Parathyroid adenoma (tissue), 2 donors: Measurements from ENCODE around the gene TMEM139.
"Not testable (repeated sequence)": the region's sequence is repeated elsewhere in the genome, so short reads cannot be mapped to it uniquely, and the experiment has no call there.

Experiments used
- H2AFZ ChIP-seq: fragments of 300-600 bp; sonication (generic); one replicate; pipeline ENCODE4 v1.7.0; 2017; ENCODE audit warnings: antibody characterized with exemption, mild to moderate bottlenecking
- H3K27ac ChIP-seq: fragments of 300-600 bp; sonication (generic); one replicate; pipeline ENCODE4 v1.7.0; 2017
- H3K27me3 ChIP-seq: fragments of 300-600 bp; sonication (generic); one replicate; pipeline ENCODE4 v1.7.0; 2017; ENCODE audit warnings: low read length; ENCODE audit not compliant: control insufficient read depth, insufficient read depth
- H3K36me3 ChIP-seq: fragments of 300-600 bp; sonication (generic); one replicate; pipeline ENCODE4 v1.7.0; 2017; ENCODE audit warnings: low read length; ENCODE audit not compliant: control insufficient read depth, insufficient read depth
- H3K4me1 ChIP-seq: fragments of 300-600 bp; sonication (generic); one replicate; pipeline ENCODE4 v1.7.0; 2017; ENCODE audit warnings: control low read depth
- H3K4me2 ChIP-seq: fragments of 300-600 bp; sonication (generic); one replicate; pipeline ENCODE4 v1.7.0; 2017; ENCODE audit warnings: low read length
- H3K4me3 ChIP-seq: fragments of 300-600 bp; sonication (generic); one replicate; pipeline ENCODE4 v1.7.0; 2017; ENCODE audit warnings: low read depth, low read length
- H3K79me2 ChIP-seq: fragments of 300-600 bp; sonication (generic); one replicate; pipeline ENCODE4 v1.7.0; 2017; ENCODE audit warnings: control low read depth
- H3K9ac ChIP-seq: fragments of 300-600 bp; sonication (generic); one replicate; pipeline ENCODE4 v1.7.0; 2017; ENCODE audit warnings: mild to moderate bottlenecking
- H3K9me3 ChIP-seq: fragments of 300-600 bp; sonication (generic); one replicate; pipeline ENCODE4 v1.7.0; 2017; ENCODE audit warnings: low read length; ENCODE audit not compliant: control insufficient read depth
- CTCF ChIP-seq: fragments of 300-600 bp; sonication (generic); IDR thresholded peaks from one replicate; pipeline ENCODE4 v1.7.0; 2017; ENCODE audit warnings: antibody characterized with exemption, mild to moderate bottlenecking
- donor health status: primary hyperparathyroidism.

The TMEM139 gene

GRCh38 chr7:143261901-143262300, 22.9 kb upstream of the TMEM139 start:
- no peak overlapping the region for H2AFZ ChIP-seq
- H3K4me1 ChIP-seq: no peaks in the 10 kb centered on the region
- H3K9ac ChIP-seq: no peak overlapping the region
- H3K27ac ChIP-seq: no peak overlapping the region
- H3K36me3 ChIP-seq: no peaks in the 10 kb centered on the region
- no peak overlapping the region for H3K4me2 ChIP-seq
- no peak for TF ChIP-seq CTCF
- H3K4me3 ChIP-seq: no peak overlapping the region
- H3K27me3 ChIP-seq: no peaks in the 10 kb centered on the region
- no peaks in the 10 kb centered on the region for H3K9me3 ChIP-seq
- no peaks in the 10 kb centered on the region for H3K79me2 ChIP-seq

- no peaks in the 10 kb centered on the region for H3K36me3 ChIP-seq
- no peaks in the 10 kb centered on the region for H3K27me3 ChIP-seq
- H3K9ac ChIP-seq: peak within 1 kb of the TSS; percentile 41
- H3K4me1 ChIP-seq: no peaks in the 10 kb centered on the region
- H3K27ac ChIP-seq: peak within 1 kb of the TSS; percentile 72
- H3K4me2 ChIP-seq: peak within 1 kb of the TSS; percentile 93
- H3K79me2 ChIP-seq: no peaks in the 10 kb centered on the region
- H2AFZ ChIP-seq: peak within 1 kb of the TSS; percentile 85
- TF ChIP-seq CTCF: no peak
- no peaks in the 10 kb centered on the region for H3K9me3 ChIP-seq
- H3K4me3 ChIP-seq: peak within 1 kb of the TSS; percentile 99
These were observed 21.2 kb upstream of the TMEM139 start, which contains the start of gene GSTK1 for GRCh38 chr7:143263266-143264195. TSS of gene GSTK1 (plus strand) at chr7:143263441. CDS start at chr7:143263514, 73 bp downstream.

GRCh38 chr7:143264196-143264568, 20.6 kb upstream of the TMEM139 start:
- H3K9ac ChIP-seq, H3K9me3 ChIP-seq, H3K36me3 ChIP-seq, H3K79me2 ChIP-seq, H3K4me1 ChIP-seq, H3K27me3 ChIP-seq: not testable (repeated sequence)
- Histone ChIP-seq H3K4me3 (peak overlapping the region; percentile 99), H2AFZ (peak overlapping the region; percentile 85), H3K4me2 (peak overlapping the region; percentile 93), H3K27ac (peak overlapping the region; percentile 72)

- H3K4me2 ChIP-seq: peak overlapping the region; percentile 93
- H3K9me3 ChIP-seq: no peaks in the 10 kb centered on the region
- no peak overlapping the region for H3K9ac ChIP-seq
- H3K79me2 ChIP-seq: no peaks in the 10 kb centered on the region
- no peak overlapping the region for H2AFZ ChIP-seq
- no peaks in the 10 kb centered on the region for H3K27me3 ChIP-seq
- H3K4me3 ChIP-seq: no peak overlapping the region
- no peaks in the 10 kb centered on the region for H3K36me3 ChIP-seq
- no peaks in the 10 kb centered on the region for H3K4me1 ChIP-seq
- H3K27ac ChIP-seq: no peak overlapping the region
- TF ChIP-seq CTCF: no peak
These were observed 19.6 kb upstream of the TMEM139 start for GRCh38 chr7:143265017-143265693.

GRCh38 chr7:143269251-143269650, 15.5 kb upstream of the TMEM139 start:
- H3K27me3 ChIP-seq: no peaks in the 10 kb centered on the region
- no peak overlapping the region for H2AFZ ChIP-seq
- no peak for TF ChIP-seq CTCF
- H3K36me3 ChIP-seq: no peaks in the 10 kb centered on the region
- no peaks in the 10 kb centered on the region for H3K4me1 ChIP-seq
- H3K4me2 ChIP-seq: no peak overlapping the region
- H3K79me2 ChIP-seq: no peaks in the 10 kb centered on the region
- no peaks in the 10 kb centered on the region for H3K9me3 ChIP-seq
- H3K4me3 ChIP-seq: no peak overlapping the region
- no peak overlapping the region for H3K9ac ChIP-seq
- no peak overlapping the region for H3K27ac ChIP-seq
